GM23248 (cell line): ENCODE measurements around the gene BCAS1.

Experiments used
- EZH2 ChIP-seq: fragments of 200-600 bp; sonication (generic); IDR thresholded peaks from 2 replicates; pipeline ENCODE4 v1.6.1; 2018; ENCODE audit warnings: antibody characterized with exemption, mild to moderate bottlenecking; ENCODE audit not compliant: insufficient read depth, poor library complexity, severe bottlenecking
- EZH2phosphoT487 ChIP-seq: fragments of 200-600 bp; sonication (generic); IDR thresholded peaks from 2 replicates; pipeline ENCODE4 v1.6.1; 2018; ENCODE audit warnings: antibody characterized with exemption, moderate library complexity, mild to moderate bottlenecking, low read depth; ENCODE audit not compliant: insufficient read depth

GRCh38 chr20:54063992-54064676 lies 6.3 kb downstream of the BCAS1 start:
- no peak for TF ChIP-seq EZH2
- TF ChIP-seq EZH2phosphoT487: no peak
